ENCODE results near the gene MTURN.

Gene MTURN

GRCh38 chr7:30207376-30207775 lies 72.6 kb downstream of the MTURN start:
- Histone ChIP-seq H3K36me3 (ENCODE audit: control insufficient read depth, insufficient read depth, low read length) (no peaks in the 10 kb centered on the region), H3K4me1 (ENCODE audit: control insufficient read depth, insufficient read depth, low read length) (no peaks in the 10 kb centered on the region), H3K9me3 (ENCODE audit: control insufficient read depth, insufficient read depth, low read length) (no peaks in the 10 kb centered on the region), H3K4me3 (ENCODE audit: low read depth, low read length) (no peak overlapping the region), H3K9ac (ENCODE audit: low read depth, low read length) (no peak overlapping the region), H3K27me3 (ENCODE audit: control insufficient read depth, insufficient read depth, low read length) (no peaks in the 10 kb centered on the region), H3K27ac (ENCODE audit: low read depth, low read length) (no peak overlapping the region)

DNA sequence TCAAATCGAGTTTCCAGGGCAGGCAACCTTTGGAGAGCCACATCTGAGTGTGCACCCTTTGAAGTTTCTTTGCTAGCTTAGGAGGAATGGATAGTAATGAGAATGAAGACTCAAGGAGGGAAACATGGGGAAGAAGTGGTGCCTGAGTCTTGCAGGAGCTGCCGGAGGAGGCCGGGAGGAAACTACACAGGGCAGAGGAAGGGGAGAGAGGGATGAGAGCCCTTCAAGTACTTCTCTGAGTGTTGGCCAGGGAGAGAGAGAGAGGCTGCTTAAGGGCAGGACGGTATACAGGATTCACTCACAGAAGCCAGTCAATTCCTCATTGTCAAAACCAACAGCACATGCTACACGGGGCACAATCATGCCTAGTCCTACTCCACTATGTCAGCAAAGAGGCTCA lies 75.2 kb downstream of the MTURN start:
- Histone ChIP-seq H3K27ac (ENCODE audit: low read depth, low read length) (no peak overlapping the region), H3K4me1 (ENCODE audit: control insufficient read depth, insufficient read depth, low read length) (no peaks in the 10 kb centered on the region), H3K36me3 (ENCODE audit: control insufficient read depth, insufficient read depth, low read length) (no peaks in the 10 kb centered on the region), H3K4me3 (ENCODE audit: low read depth, low read length) (no peak overlapping the region), H3K27me3 (ENCODE audit: control insufficient read depth, insufficient read depth, low read length) (no peaks in the 10 kb centered on the region), H3K9ac (ENCODE audit: low read depth, low read length) (no peak overlapping the region), H3K9me3 (ENCODE audit: control insufficient read depth, insufficient read depth, low read length) (no peaks in the 10 kb centered on the region)
